Stimulated activated CD4-positive, alpha-beta T cell treated with anti-CD3 and anti-CD28 coated beads, Interleukin-12 subunit alpha, Interleukin-12 subunit beta, amount 100 ng/mL, for 24 hours (primary cell): ENCODE measurements around the gene FAM131B.

Experiments
- DNase-seq, 2 experiments: peaks; one replicate each; pipeline ENCODE4 v3.0.0-alpha.2; 2020; ENCODE audit warnings: low read depth in 2 of 2

Gene FAM131B

GRCh38 chr7:143322760-143323633, 39.5 kb downstream of the FAM131B start:
- no peak for DNase-seq

GRCh38 chr7:143321734-143322133, 40.8 kb downstream of the FAM131B start:
- no peak for DNase-seq

- DNase-seq, result no peak
These were observed 41.3 kb downstream of the FAM131B start for GRCh38 chr7:143321242-143321641.

- DNase-seq, result no peak
These were observed 41.9 kb downstream of the FAM131B start for GRCh38 chr7:143320620-143321019.

GRCh38 chr7:143318661-143319060, 43.9 kb downstream of the FAM131B start:
- no peak for DNase-seq

GRCh38 chr7:143316492-143316891, 46.0 kb downstream of the FAM131B start:
- DNase-seq, result no peak

- DNase-seq, result no peak
These were observed 46.7 kb downstream of the FAM131B start, which contains the start of gene CLCN1 for GRCh38 chr7:143315776-143316175. CLCN1 (plus strand) TSS chr7:143316111; CDS start chr7:143316213, 102 bp downstream.

GRCh38 chr7:143314127-143314526, 48.4 kb downstream of the FAM131B start:
- no peak for DNase-seq

- DNase-seq, result no peak
These were observed 53.9 kb downstream of the FAM131B start for GRCh38 chr7:143308632-143309031.

GRCh38 chr7:143305423-143306070, 57.0 kb downstream of the FAM131B start:
- DNase-seq, result peak; percentile 37 to 67

- no peak for DNase-seq
These were observed 57.6 kb downstream of the FAM131B start for GRCh38 chr7:143304938-143305337.

GRCh38 chr7:143303733-143304132, 58.8 kb downstream of the FAM131B start:
- DNase-seq, result no peak
